Measurements from ENCODE around the gene TULP4.
"Not testable (repeated sequence)": the region's sequence is repeated elsewhere in the genome, so short reads cannot be mapped to it uniquely, and the experiment has no call there.

The TULP4 gene

GRCh38 chr6:158391977-158392376 is 79.7 kb downstream of the TULP4 start:
- DNase-seq = not testable (repeated sequence)

DNA sequence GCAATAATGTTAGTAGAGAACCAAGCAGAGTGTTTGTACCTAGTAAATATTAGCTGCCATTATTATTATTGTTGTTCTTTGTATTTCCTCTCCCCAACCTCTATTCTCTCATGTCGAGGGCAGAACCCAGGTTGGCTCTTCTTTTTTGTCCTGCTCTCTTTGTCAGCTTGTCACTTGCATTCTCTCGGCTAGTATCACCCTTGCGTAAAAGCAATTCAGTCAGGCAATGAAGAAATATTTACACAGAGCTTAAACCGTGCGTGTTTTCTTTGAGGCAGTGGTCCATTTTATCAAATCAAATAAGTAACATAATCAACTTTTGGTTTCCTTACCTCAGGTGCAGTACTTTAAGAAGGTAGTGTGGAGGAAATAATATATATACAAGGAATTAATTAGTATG is 83.9 kb downstream of the TULP4 start:
- DNase-seq = no peak

DNA sequence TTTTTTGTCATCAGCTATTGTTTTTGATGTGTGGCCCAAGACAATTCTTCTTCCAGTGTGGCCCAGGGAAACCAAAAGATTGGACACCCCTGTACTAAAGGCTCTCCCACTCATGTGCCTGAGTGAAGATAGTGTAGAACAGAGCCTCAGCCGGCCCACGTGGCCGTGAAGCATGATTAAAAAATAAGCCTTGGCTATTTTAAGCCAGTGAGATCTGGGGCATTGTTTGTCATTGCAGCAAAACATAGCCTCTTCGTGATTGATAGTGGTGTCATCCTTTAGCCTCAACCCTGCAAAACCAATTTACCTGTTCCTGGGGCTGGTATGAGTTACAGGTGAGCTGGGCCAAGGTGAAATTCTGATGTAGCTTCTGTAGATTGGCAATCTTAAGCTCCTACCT is 85.3 kb downstream of the TULP4 start:
- DNase-seq = no peak

GRCh38 chr6:158398252-158399024 is 86.2 kb downstream of the TULP4 start:
- no peak for DNase-seq

GRCh38 chr6:158399040-158399700 is 86.9 kb downstream of the TULP4 start:
- DNase-seq = no peak

- no peak for DNase-seq
Observed at GRCh38 chr6:158402184-158402583, 89.9 kb downstream of the TULP4 start.

DNA sequence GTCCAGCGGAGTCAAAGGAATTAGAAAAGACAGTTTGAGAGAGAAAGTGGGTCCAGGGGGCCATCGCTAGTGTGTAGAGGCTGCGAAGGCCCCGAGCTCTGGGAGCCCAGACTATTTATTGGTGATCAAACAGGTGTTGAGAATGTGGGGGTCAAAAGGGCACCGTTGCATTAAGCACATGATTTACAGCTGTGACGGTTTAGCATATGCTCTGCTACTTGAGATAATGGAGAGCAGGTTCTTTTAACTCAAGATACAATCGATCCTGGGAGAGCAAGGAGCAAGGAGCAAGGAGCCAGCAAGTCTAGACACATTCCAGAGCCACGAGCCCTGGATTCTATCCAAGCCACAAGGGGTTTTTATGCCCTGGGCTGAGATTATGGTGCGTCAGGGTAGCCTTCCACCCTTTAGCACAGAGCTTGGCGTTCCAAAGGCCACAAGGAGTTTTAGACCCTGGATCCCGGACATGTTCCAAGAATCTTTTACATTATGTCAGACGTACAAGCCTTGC is 93.1 kb downstream of the TULP4 start:
- not testable (repeated sequence) for DNase-seq

- DNase-seq = no peak
Observed at GRCh38 chr6:158405933-158406332, 93.7 kb downstream of the TULP4 start.

DNA sequence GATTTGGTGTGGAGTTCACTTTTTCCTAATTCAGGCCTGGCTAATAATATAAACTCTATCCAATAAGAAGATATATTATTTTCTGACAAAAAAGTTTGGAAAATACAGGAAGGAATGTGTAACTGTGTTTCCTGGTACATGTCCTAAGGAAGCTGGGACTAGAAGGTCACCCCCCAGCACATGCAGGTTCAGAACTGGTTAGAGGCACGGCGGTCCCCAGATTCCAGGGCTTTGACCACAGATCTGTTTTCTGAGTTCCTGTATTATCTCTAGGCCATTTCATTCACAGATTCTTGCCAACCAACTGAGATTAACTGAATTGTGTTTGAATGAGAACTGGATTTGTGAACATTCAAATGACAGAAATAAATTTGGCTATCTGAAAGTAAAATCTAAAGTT is 94.5 kb downstream of the TULP4 start:
- no peak for DNase-seq

GRCh38 chr6:158408013-158408412 is 95.7 kb downstream of the TULP4 start:
- DNase-seq = no peak

DNA sequence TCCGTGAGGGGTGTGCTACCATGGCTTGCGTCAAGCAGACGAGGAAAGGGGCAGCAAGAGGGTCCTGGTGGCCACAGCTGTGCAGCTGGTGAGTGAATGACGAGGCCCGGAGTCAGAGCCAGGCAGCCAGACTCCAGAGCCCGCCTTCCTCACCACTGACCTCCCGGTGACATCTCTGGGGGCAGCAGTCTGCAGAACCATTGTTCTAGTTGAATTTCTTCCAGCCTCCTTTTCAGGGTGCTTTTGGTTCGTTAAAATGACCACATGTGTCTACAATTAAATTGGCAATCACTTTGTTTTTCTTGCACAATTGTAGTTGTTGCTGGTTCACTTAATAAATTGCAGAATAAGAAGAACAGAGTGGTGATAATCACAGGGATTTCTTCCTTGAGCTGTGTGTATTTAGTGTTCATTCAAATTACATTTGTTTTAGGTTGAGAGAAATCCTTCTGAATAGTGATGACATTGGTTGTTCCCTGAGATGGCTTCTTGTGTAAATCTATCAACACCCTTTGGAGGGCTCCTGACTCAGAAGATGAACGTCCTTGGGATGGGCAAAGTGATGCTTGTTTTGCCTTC is 96.4 kb downstream of the TULP4 start:
- DNase-seq = peak; percentile 10

GRCh38 chr6:158409451-158409850 is 97.2 kb downstream of the TULP4 start:
- DNase-seq = no peak

DNA sequence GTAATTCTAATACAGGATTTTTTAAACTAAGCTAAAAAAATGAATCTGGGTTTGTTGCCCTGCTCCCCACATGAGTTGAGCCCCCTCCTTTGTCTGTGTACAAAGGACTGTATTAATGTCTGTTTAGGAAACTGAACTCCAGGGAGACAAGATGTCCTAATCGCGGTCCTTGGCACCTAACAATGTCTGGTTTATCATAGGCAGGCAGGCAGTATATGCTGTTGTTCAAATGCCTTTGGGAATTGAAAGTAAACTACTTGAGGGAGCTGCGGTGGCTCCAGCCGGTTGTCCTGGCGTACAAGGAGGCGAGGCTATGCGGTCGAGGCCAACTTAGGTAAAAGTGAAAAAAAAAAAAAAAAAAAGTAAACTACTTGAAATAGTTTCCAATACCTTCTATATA is 98.5 kb downstream of the TULP4 start:
- DNase-seq = no peak

DNA sequence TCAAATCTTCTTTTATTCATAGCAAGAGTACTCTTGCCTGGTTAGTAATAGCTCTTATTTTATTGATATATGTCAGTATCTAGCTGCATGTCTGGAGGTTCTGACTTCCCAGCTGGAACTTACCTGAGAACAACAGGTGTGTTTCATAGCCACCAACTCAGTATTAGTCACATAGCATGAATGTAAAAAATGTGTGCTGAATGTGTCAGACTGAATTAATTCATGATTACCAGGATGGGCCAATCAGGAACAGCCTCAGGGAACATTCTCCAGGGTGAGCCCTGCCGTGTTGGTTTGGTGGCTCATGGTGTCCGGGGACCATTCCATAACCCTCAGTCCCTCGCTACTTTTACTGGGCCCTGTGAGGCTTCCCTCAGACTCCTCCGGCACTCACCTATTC is 99.7 kb downstream of the TULP4 start:
- no peak for DNase-seq

DNA sequence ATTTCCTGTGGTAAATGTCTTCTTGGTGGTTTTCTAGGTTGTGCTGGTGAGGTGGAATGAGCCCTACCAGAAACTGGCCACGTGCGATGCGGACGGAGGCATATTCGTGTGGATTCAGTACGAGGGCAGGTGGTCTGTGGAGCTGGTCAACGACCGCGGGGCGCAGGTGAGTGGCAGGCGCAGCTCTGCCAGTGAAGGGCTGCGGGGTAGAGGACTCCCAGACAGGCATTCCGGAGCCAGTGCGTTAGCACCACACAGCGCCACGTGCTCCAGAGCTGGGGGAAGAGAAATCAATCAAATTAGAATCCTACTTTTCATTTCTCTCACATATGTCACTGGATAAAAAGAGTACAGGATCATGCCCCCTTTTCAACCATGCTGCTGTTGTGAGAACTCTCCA is 100.8 kb downstream of the TULP4 start:
- DNase-seq = no peak

DNA sequence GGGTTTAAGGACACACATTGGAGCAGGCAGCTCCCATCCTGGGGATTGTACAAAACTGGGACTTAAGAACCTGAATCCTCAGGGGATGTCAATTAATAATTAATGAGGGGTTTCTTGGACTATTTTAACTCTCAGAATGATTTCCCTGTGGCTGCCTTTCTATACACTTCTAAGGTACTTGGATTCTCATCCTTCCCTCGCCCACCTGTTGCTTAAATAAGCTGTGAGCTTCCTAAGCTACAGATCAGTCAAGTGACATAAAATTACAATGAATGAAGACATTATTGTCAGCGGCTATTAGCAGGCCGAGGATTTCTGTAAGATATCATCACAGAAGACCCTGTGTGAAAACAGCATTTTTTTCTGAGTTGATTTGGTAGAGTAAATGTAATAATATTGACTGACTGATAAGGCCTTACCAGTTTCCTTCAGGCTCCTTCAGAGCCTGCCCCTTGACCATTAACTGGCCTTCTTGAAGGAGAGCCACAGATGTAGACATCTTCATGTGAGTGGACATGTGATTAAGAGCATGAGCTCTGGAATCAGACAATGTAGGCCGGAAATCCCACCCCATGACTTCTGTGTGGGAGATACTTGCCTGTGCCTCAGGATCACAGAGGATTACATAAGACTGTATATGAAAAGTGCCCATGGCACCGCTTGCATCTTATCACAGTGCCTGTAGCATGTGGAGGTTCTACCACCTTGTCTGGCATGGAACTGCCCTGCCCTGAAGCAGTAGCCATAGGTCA is 101.7 kb downstream of the TULP4 start:
- DNase-seq = no peak

GRCh38 chr6:158414851-158415262 is 102.6 kb downstream of the TULP4 start:
- no peak for DNase-seq

GRCh38 chr6:158415666-158416065 is 103.4 kb downstream of the TULP4 start:
- DNase-seq = no peak

DNA sequence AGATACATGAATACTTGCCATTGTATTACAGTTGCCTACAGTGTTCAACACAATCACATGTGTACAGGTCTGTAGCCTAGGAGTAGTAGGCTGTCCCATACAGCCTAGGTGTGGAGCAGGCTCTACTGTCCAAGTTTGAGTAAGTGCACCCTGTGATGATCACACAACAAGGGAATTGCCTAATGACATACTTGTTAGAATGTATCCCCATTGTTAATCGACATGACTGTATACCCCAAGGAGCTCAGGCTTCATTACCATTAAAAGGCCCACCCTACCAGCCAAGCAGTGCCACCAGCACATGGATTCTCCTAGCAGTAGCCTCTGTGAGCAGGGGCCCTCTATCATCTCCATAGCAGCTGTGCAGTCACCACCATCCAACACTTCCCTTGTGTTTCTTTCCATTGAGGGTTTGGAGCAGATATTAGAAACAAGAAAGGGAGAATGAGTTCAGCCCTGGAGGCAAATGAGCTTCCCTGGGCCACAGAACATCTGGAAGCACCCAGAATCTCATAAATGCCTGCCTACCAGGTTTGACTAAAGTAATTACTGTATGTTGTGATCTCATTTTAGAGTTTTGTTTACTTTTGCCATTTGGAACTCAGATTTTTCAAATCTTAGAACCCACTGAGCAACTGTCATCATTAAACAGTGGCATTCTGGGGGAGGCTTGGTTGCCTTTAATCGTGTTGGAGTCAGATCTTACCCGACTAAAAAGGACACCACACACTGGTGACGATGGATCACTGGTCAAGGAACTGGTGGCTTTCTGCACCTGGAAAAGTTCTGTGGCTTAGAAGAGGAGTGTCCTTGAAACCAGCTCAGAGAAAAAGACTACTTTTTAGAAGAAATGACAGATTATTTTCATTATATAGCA is 104.9 kb downstream of the TULP4 start:
- DNase-seq = no peak

- no peak for DNase-seq
Observed at GRCh38 chr6:158417760-158418098, 105.5 kb downstream of the TULP4 start.

GRCh38 chr6:158418501-158418900 is 106.2 kb downstream of the TULP4 start:
- DNase-seq = no peak

All from right kidney (tissue), 1 donor.